ENCODE measurements around the gene SWSAP1. TPM values are rescaled to one million over a fixed set of nuclear protein-coding genes. Genes with fewer than 3 reads are reported as not detected.

Gene SWSAP1
- total and polyA plus RNA-seq, 9 of the 15 experiments (the other 6 are each of a cell fraction or from before 2014, with no cell fraction given): 0.18 to 2.8 (median 1.7) TPM

- no peaks in the 10 kb centered on the region for H3K9me1 ChIP-seq (ENCODE audit: control insufficient read depth, insufficient read depth, low read length)
- DNase-seq (ENCODE audit: extremely low read depth in 1 of 4, low spot score in 3 of 4) (no peak), FAIRE-seq (no peak), ATAC-seq (no peak)
- WGBS (ENCODE audit: insufficient coverage, low coverage, missing lambda C conversion rate): 45% methylated on average over 13 of the region's 17 CpGs
- no TSS peak for BruUV-seq (replicated peaks)
- ChIA-PET CTCF (ENCODE audit: low intra/inter-chr PET ratio) (interaction anchor here (0.7 kb wide), 1 partner anchor 57 kb away, joined by 3 read pairs; no protein-coding TSS in a partner anchor), POLR2A (interaction anchor here (0.6 to 1.6 kb wide), 6 partner anchors 13 to 594 kb away, joined by 3 to 7 read pairs (median 3); partner anchors contain the start of genes CCDC159 and RAB3D)
- H3K4me1 ChIP-seq (replicated peaks in 1 of 2; ENCODE audit: control insufficient read depth in 2 of 2, insufficient read depth in 2 of 2, low read length in 2 of 2): peaks cover 17 to 19% of the 10 kb centered on the region in 2 experiments; a peak in 4 of 5 replicates
- H3K79me2 ChIP-seq (ENCODE audit: control insufficient read depth, insufficient read depth, low read length): no peaks in the 10 kb centered on the region
- in situ Hi-C loops (cut with MboI): no loop called here
- no peaks in the 10 kb centered on the region for H3K9me3 ChIP-seq (replicated peaks; ENCODE audit: control insufficient read depth, insufficient read depth, low read depth, low read length)
- H3K9ac ChIP-seq (ENCODE audit: insufficient read depth in 1 of 2, low read depth in 2 of 2, low read length in 2 of 2): peak overlapping the region in 1 of 2 experiments; percentile 69; a peak in 2 of 4 replicates
- intact Hi-C loops (cut with micrococcal nuclease): no loop called here
- peak overlapping the region; percentile 27; the same call in 1 of the 3 replicates for H3K27ac ChIP-seq (ENCODE audit: extremely low read depth, low read depth, low read length)
- H3K4me2 ChIP-seq (ENCODE audit: insufficient read depth, low read length): no peak overlapping the region
- no peaks in the 10 kb centered on the region for H4K20me1 ChIP-seq (replicated peaks; ENCODE audit: control insufficient read depth, insufficient read depth, low read length)
- H3K36me3 ChIP-seq (ENCODE audit: control insufficient read depth, insufficient read depth, low read length): no peaks in the 10 kb centered on the region
- no peak overlapping the region for H3K4me3 ChIP-seq
- no peaks in the 10 kb centered on the region for H3K27me3 ChIP-seq (ENCODE audit: control insufficient read depth in 2 of 2, insufficient read depth in 2 of 2, low read length in 2 of 2)
- H2AFZ ChIP-seq (ENCODE audit: low read depth, low read length): peak overlapping the region; percentile 25; the same call in 1 of the 2 replicates
- no peak for TF ChIP-seq ATF2 (CRISPR knock-in tag; IDR thresholded peaks at IDR 0.05)
- no peak for TF ChIP-seq PHF8 (IDR thresholded peaks at IDR 0.05; ENCODE audit: borderline replicate concordance, low read length)
- no peak for TF ChIP-seq HLTF (IDR thresholded peaks at IDR 0.05)
- TF ChIP-seq GTF2B (IDR thresholded peaks at IDR 0.05; ENCODE audit: extremely low read depth, insufficient read length): no peak
- TF ChIP-seq NBN (IDR thresholded peaks at IDR 0.05; ENCODE audit: low read depth): no peak
- TF ChIP-seq PREB (CRISPR knock-in tag; IDR thresholded peaks at IDR 0.05): no peak
- TF ChIP-seq ZFP36 (IDR thresholded peaks at IDR 0.05; ENCODE audit: low read depth, low read length, partially characterized antibody): no peak
- no peak for TF ChIP-seq FOXP4 (CRISPR knock-in tag; IDR thresholded peaks at IDR 0.05; ENCODE audit: borderline replicate concordance)
- TF ChIP-seq TRIM24 (IDR thresholded peaks at IDR 0.05): no peak
- no peak for TF ChIP-seq ZSCAN29 (IDR thresholded peaks at IDR 0.05)
- TF ChIP-seq HNRNPK (IDR thresholded peaks at IDR 0.05; ENCODE audit: low read depth, low read length, poor library complexity, severe bottlenecking): no peak
- no peak for TF ChIP-seq SREBF1 (IDR thresholded peaks at IDR 0.05; ENCODE audit: borderline replicate concordance, low read depth, low read length)
- TF ChIP-seq THAP7 (CRISPR knock-in tag; IDR thresholded peaks at IDR 0.05): no peak
- no peak for TF ChIP-seq IRF2 (CRISPR knock-in tag; IDR thresholded peaks at IDR 0.05)
Measured at GRCh38 chr19:11324748-11325389, 49.6 kb upstream of the SWSAP1 start.
